ENCODE results near the gene IL9R.
"Not testable (repeated sequence)": the region's sequence is repeated elsewhere in the genome, so short reads cannot be mapped to it uniquely, and the experiment has no call there.

The IL9R gene

DNA sequence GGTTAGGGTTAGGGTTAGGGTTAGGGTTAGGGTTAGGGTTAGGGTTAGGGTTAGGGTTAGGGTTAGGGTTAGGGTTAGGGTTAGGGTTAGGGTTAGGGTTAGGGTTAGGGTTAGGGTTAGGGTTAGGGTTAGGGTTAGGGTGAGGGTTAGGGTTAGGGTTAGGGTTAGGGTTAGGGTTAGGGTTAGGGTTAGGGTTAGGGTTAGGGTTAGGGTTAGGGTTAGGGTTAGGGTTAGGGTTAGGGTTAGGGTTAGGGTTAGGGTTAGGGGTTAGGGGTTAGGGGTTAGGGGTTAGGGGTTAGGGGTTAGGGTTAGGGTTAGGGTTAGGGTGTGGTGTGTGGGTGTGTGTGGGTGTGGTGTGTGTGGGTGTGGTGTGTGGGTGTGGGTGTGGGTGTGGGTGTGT is 33.0 kb downstream of the IL9R start:
- DNase-seq (ENCODE audit: low spot score): not testable (repeated sequence)
